HL-60/S4 (cell line): ENCODE data around the gene FAM193A.
"Not testable (repeated sequence)": the region's sequence is repeated elsewhere in the genome, so short reads cannot be mapped to it uniquely, and the experiment has no call there.

Experiments used
- in situ Hi-C: fragments of 300-500 bp; cut with MboI; formaldehyde crosslinking; loops from 2 replicates; pipeline ENCODE4 v1.14.3; 2022; ENCODE audit warnings: low sequenced_read_pairs

The FAM193A gene

DNA sequence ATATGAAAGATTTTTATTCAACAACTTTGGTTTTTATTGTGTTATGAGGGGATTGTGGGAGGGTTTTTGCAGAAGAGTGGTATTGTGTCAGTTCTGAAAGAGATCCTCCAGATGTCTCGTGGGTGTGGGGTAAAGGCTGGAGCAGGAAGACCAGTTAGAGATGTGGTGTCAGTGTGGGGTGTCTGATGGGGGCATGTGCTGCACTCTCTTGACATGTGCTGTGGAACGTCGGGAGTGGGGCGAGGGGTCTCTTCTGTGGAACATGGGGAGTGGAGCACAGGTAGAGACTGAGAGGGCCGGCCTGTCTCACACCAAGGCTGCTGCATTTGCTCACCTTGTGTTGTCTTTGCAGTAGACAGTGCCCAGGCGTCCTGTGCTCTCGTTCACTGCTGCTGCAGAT is 37.6 kb downstream of the FAM193A start:
- in situ Hi-C loops, result no loop called here

- in situ Hi-C loops, result no loop called here
These were observed 38.4 kb downstream of the FAM193A start for GRCh38 chr4:2574863-2575262.

- in situ Hi-C loops, result no loop called here
These were observed 39.8 kb downstream of the FAM193A start for GRCh38 chr4:2576290-2576689.

DNA sequence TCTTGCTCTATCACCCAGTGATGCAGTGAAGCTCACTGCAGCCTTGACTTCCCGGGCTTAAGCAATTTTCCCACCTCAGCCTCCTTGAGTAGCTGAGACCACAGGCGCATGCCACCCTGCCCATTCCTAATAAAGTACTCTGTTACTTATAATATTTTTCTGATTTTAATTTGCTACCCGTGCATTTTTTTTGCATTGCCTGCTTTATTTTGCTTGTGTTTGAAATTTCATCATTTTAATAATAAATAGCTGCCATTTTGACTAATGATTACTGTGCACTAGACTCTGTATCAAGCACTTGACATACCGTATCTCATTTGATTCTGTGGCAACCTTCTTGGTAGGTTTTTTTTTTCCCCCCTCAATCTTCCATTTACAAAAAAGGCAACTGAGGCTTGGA is 41.7 kb downstream of the FAM193A start:
- in situ Hi-C loops, result no loop called here

DNA sequence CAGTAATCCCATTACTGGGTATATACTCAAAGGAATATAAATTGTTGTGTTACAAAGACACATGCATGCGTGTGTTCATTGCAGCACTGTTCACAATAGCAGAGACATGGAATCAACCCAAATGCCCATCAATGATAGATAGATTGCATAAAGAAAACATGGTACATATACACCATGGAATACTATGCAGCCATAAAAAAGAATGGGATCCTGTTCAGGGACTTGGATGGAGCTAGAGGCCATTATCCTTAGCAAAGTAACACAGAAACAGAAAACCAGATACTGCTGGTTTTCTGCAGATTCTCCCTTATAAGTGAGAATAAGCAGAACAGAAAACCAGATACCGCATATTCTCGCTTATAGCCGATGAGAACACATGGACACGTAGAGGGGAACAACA is 43.5 kb downstream of the FAM193A start:
- in situ Hi-C loops, result no loop called here

DNA sequence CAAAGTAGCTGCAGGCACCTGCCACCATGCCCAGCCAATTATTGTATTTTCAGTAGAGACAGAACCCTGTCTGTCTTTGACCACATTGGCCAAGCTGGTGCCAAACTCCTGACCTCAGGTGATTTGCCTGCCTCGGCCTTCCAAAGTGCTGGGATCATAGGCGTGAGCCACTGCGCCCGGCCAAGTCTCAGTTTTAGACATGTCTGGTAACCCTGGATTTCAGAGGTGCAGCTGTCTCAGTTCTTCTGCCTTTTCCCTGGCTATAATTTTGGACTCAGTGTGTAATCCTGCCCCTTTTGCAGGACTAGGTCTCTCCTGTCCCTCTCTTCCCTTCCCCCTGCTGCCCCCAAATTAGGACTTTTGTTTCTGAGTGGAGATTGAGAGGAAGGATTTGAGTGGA is 46.6 kb downstream of the FAM193A start:
- in situ Hi-C loops, result no loop called here

GRCh38 chr4:2583517-2583916 is 47.1 kb downstream of the FAM193A start:
- in situ Hi-C loops, result no loop called here

DNA sequence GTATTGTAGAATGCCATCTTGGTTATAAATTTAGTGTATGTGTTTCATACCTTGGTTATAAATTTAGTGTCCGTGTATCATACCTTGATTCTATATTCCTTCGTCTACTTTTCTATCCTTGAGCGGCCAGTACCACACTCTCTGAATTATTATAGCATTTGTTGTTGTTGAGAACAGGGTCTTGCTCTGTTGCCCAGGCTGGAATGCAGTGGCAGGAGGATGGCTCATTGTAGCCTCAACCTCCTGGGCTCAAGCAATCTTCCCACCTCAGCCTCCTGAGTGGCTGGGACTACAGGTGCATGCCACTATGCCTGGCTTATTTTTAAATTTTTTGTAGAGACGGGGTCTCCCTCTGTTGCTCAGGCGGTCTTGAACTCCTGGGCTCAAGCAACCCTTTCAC is 50.1 kb downstream of the FAM193A start:
- in situ Hi-C loops, result no loop called here

GRCh38 chr4:2587213-2587823 is 50.9 kb downstream of the FAM193A start:
- in situ Hi-C loops, result no loop called here

DNA sequence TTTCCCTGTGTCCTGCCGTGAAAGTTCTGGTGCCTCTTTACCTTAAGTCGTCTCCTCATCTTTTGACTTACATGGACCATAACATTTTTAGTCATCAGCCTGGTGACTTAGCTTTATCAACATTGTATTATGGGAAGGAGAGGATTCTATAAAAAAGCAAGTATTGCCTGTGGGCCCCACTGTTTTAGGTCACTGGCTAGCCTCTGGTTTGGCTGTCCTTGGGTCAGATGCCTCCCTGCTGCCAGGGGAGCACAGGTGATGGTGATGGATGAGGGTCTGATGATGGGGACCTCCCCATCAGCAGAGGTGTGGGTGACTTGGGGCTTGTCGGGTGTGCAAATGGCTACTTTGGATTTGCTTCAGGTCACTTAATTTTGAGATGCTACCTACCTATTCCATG is 51.8 kb downstream of the FAM193A start:
- in situ Hi-C loops, result no loop called here

DNA sequence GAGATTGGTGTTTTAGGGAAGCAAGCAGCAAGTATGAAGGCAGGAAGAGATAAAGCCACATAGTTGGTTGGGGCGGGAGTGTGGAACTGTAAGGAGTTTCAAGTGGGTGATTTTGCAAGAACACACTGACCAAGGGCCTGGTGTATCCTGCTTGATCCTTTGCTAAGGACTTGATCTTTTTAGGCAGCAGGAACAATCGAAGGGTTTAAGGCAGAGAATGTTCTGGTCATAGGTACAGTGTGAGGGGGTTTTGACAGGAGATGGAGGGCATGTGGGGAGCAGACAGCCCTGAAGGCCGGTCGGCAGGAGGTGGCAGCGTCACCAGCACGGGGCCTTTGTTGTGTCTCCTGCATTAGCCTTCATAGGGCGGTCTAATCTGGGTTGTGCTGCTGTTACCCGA is 54.7 kb downstream of the FAM193A start:
- in situ Hi-C loops, result no loop called here

GRCh38 chr4:2592014-2592413 is 55.6 kb downstream of the FAM193A start:
- in situ Hi-C loops, result not testable (repeated sequence)

DNA sequence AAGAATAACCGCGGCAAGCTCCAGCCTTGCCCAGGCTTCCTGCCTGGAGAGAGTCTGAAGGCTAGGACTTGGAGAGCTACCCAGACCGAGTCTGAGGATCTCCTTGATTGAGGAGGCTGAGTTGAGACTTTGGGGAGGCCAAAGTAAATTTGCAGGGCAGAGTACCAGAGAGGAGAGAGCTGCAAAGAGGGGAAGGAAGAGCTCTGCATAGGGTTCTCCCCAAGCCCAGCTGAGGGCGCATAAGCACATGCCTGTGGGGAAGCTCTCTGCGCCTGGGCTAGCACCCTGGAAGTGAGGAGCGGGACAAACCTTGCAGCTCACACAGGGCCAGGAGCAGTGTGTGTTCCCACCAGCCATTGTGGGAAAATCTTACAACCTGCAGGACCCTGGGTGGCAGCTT is 56.1 kb downstream of the FAM193A start:
- in situ Hi-C loops, result no loop called here

- in situ Hi-C loops, result no loop called here
These were observed 56.6 kb downstream of the FAM193A start for GRCh38 chr4:2593003-2593402.

- in situ Hi-C loops, result no loop called here
These were observed 59.0 kb downstream of the FAM193A start for GRCh38 chr4:2595436-2595835.

GRCh38 chr4:2595952-2596552 is 59.6 kb downstream of the FAM193A start:
- in situ Hi-C loops, result no loop called here

GRCh38 chr4:2596611-2597010 is 60.2 kb downstream of the FAM193A start:
- in situ Hi-C loops, result no loop called here

DNA sequence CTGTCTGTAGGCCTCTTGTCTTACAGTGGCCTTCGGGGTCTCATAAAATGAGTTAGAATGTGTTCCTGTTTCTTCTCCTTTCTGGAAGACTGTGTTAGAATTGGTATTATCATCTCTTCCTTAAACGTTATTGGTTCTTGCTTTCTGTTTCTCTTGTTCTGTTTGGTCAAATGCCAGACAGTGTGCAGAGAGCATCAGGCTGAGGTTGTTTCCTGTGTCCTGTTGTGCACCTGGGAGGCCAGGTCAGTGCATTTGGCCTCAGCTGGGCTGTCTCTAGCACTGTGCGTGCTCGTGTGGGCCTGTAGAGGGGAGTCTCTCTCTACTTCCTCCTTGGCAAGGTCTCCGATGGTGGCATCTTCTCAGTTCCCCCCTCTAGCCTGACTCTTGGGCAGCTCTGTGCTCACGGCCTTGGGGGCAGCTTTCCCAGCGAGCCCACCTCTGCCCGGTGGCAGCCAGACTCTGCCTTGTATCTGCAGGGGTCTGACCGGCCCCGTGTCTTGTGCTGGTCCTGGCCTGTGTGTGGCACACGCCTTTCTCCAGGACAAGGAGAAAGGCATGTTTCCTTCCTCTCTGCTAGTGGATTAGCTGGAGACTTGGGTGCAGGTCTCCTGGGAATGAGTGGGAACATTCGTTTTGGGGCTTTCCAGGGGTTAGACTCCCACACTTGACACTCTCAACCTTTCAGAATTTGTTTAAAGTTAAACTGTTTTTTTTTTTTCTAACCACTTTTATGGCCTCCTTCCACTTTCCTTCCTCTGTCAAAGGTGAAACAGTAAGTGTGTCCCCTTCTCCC is 62.3 kb downstream of the FAM193A start:
- in situ Hi-C loops, result no loop called here

DNA sequence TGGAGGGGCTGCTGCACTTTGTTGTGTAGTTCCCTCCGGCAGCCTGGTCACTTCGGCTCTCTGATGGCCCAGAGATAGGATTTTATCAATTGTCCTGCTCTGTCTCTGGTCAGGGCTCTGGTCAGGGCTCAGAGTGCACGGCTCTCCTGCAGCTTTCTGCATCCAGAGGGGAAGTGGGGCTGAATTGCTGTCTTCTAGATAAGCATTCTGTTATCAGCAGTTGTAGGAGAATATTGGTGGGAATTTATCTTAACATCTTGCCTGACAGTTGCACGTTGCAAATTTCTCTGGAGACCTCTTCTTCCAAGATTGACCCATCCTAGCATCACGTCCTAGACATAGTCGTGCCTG is 62.8 kb downstream of the FAM193A start:
- in situ Hi-C loops, result no loop called here

- in situ Hi-C loops, result no loop called here
These were observed 64.4 kb downstream of the FAM193A start for GRCh38 chr4:2600878-2601277.

DNA sequence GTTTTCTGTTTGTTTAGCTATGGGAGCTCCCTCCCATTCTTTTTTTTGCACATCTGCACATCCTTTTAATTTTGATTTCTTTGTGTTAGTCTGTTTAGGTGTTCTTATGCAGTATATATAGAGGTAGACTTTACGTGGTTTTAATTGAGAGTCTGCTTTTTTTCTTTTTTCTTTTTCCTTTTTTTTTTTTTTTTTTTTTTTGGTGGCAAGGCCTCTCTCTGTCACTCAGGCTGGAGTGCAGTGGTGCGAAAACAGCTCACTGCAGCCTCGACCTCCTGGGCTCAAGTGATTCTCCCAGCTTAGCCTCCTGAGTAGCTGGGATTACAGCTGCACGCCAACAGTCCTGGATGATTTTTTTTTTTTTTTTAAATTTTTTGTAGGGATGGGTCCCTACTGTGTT is 68.2 kb downstream of the FAM193A start:
- in situ Hi-C loops, result no loop called here

- in situ Hi-C loops, result no loop called here
These were observed 70.6 kb downstream of the FAM193A start for GRCh38 chr4:2606960-2607506.
